ENCODE results near the gene FCN2.

DNA sequence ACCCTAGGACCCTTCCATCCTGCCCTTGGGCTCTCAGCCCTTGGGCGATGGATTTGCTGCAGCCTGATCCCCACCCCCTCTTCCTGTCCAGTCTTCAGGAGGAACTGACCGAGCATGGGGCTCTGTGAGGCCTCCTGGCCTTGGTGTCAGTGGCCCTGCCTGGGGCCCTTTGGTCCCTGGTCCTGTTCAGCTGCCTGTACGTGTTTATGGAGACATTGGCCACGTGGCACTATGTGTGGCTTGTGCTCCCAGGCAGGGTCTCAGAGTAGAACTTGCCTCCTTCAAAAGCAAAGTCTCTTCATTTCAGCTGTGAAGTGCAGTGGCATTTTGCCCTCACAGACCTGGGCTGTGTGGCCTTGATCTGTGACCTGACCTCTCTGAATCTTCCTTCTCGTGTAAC, 11.1 kb downstream of the FCN2 start:
- TF ChIP-seq ZBTB33 (IDR thresholded peaks at IDR 0.05; ENCODE audit: extremely low read depth, insufficient replicate concordance, low read length) (no peak), CBX3 (IDR thresholded peaks at IDR 0.05; ENCODE audit: low read depth) (no peak), YY1 (IDR thresholded peaks at IDR 0.05; ENCODE audit: extremely low read depth, insufficient replicate concordance, low read depth, low read length) (no peak), SIN3A (IDR thresholded peaks at IDR 0.05; ENCODE audit: low read depth) (no peak), POLR2A (IDR thresholded peaks at IDR 0.05; ENCODE audit: borderline replicate concordance, extremely low read depth, insufficient read depth, insufficient read length) (no peak), POLR2AphosphoS5 (IDR thresholded peaks at IDR 0.05; ENCODE audit: low read depth, low read length) (no peak), CTCF (IDR thresholded peaks at IDR 0.05 in 2 of 3, conservative IDR thresholded peaks at IDR 0.05 in 1 of 3; ENCODE audit: borderline replicate concordance in 1 of 3, insufficient read depth in 1 of 3, low read depth in 2 of 3, low read length in 2 of 3) (no peak), EZH2phosphoT487 (IDR thresholded peaks at IDR 0.05; ENCODE audit: borderline replicate concordance) (no peak), JUND (IDR thresholded peaks at IDR 0.05) (no peak), ZFX (IDR thresholded peaks at IDR 0.05) (no peak), RAD21 (IDR thresholded peaks at IDR 0.05; ENCODE audit: low read depth) (no peak)
- TF ChIP-seq, protein P1, sequence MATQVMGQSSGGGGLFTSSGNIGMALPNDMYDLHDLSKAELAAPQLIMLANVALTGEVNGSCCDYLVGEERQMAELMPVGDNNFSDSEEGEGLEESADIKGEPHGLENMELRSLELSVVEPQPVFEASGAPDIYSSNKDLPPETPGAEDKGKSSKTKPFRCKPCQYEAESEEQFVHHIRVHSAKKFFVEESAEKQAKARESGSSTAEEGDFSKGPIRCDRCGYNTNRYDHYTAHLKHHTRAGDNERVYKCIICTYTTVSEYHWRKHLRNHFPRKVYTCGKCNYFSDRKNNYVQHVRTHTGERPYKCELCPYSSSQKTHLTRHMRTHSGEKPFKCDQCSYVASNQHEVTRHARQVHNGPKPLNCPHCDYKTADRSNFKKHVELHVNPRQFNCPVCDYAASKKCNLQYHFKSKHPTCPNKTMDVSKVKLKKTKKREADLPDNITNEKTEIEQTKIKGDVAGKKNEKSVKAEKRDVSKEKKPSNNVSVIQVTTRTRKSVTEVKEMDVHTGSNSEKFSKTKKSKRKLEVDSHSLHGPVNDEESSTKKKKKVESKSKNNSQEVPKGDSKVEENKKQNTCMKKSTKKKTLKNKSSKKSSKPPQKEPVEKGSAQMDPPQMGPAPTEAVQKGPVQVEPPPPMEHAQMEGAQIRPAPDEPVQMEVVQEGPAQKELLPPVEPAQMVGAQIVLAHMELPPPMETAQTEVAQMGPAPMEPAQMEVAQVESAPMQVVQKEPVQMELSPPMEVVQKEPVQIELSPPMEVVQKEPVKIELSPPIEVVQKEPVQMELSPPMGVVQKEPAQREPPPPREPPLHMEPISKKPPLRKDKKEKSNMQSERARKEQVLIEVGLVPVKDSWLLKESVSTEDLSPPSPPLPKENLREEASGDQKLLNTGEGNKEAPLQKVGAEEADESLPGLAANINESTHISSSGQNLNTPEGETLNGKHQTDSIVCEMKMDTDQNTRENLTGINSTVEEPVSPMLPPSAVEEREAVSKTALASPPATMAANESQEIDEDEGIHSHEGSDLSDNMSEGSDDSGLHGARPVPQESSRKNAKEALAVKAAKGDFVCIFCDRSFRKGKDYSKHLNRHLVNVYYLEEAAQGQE (IDR thresholded peaks at IDR 0.05; ENCODE audit: low read depth) = no peak
